ENCODE data around the gene MXRA8. TPM values are rescaled to one million over a fixed set of nuclear protein-coding genes. Genes with fewer than 3 reads are reported as not detected.

Gene MXRA8
- total RNA-seq, 1 experiment from 2014 or later = 9.6 TPM

GRCh38 chr1:1326075-1326605, 32.2 kb downstream of the MXRA8 start:
- Histone ChIP-seq H4K8ac (replicated peaks; ENCODE audit: insufficient read length, low read depth, low read length) (no peak overlapping the region), H3T11ph (ENCODE audit: low read length) (no peak overlapping the region), H3K9me3 (ENCODE audit: control insufficient read depth, low read depth, low read length) (no peaks in the 10 kb centered on the region), H2BK5ac (ENCODE audit: insufficient read length, low read length) (no peak overlapping the region), H2AFZ (ENCODE audit: low read length) (no peak overlapping the region), H3K14ac (ENCODE audit: insufficient read depth, low read length) (no peak overlapping the region), H3K56ac (ENCODE audit: insufficient read length, low read depth, low read length) (no peak overlapping the region), H3K4ac (ENCODE audit: low read depth, low read length) (no peak overlapping the region), H3K27me3 (ENCODE audit: insufficient read depth, low read length) (no peaks in the 10 kb centered on the region), H3K9ac (ENCODE audit: extremely low read depth, insufficient read length, low read length) (no peak overlapping the region), H3K27ac (ENCODE audit: insufficient read length, low read depth, low read length) (no peak overlapping the region), H3K79me2 (ENCODE audit: insufficient read depth, low read length) (peaks cover 15% of the 10 kb centered on the region; the same call in 1 of the 2 replicates), H3K18ac (ENCODE audit: insufficient read length, low read depth, low read length) (no peak overlapping the region), H2BK15ac (ENCODE audit: low read depth, low read length) (no peak overlapping the region), H4K91ac (ENCODE audit: insufficient read length, low read depth, low read length) (no peak overlapping the region), H3K4me1 (ENCODE audit: insufficient read depth, low read length) (no peaks in the 10 kb centered on the region), H4K20me1 (ENCODE audit: control insufficient read depth, insufficient read depth, insufficient read length) (peaks cover 5% of the 10 kb centered on the region), H2AK5ac (ENCODE audit: insufficient read length, low read length) (no peak overlapping the region), H2BK120ac (ENCODE audit: low read depth, low read length, poor library complexity, severe bottlenecking) (no peak overlapping the region), H3K4me2 (ENCODE audit: insufficient read depth, insufficient read length, low read length) (no peak overlapping the region), H2BK20ac (ENCODE audit: low read depth, low read length, poor library complexity, severe bottlenecking) (no peak overlapping the region), H3K79me1 (ENCODE audit: insufficient read depth, low read depth, low read length, poor library complexity, severe bottlenecking) (peaks cover 4% of the 10 kb centered on the region), H4K5ac (ENCODE audit: insufficient read length, low read depth, low read length) (no peak overlapping the region), H2BK12ac (ENCODE audit: insufficient read length, low read depth, low read length) (no peak overlapping the region), H3K23me2 (ENCODE audit: insufficient read length, low read depth, low read length, poor library complexity, severe bottlenecking) (peaks cover 8% of the 10 kb centered on the region), H3K23ac (ENCODE audit: insufficient read length, low read depth, low read length) (no peak overlapping the region)
- H3K27ac Mint-ChIP-seq = no peak overlapping the region
- H3K4me1 Mint-ChIP-seq = peaks cover 2 to 13% of the 10 kb centered on the region in 2 experiments
- H3K27me3 Mint-ChIP-seq (ENCODE audit: low read depth) = peaks cover 1% of the 10 kb centered on the region; the same call in 1 of the 2 replicates
- WGBS (ENCODE audit: extremely low coverage, insufficient read length, low lambda C conversion rate) = no CpG with 5 or more reads among the region's 8 CpGs
- TF ChIP-seq CTCF (conservative IDR thresholded peaks at IDR 0.05) = no peak
- H3K4me3 Mint-ChIP-seq = peak overlapping the region in 1 of 2 experiments; percentile 58; a peak in 3 of 5 replicates
- peaks cover 4 to 9% (median 7%) of the 10 kb centered on the region in 3 experiments for H3K36me3 Mint-ChIP-seq (ENCODE audit: insufficient read depth in 1 of 3, low read depth in 3 of 3)
- no peak for DNase-seq
- H3K9me3 Mint-ChIP-seq = no peaks in the 10 kb centered on the region

Data from H9 (cell line).